Embryonic facial prominence (tissue), 1 donor: ENCODE data around the gene MPP1.
A peak's percentile ranks its signal among the peaks of the same experiment; 100 is the strongest.
"Not testable (repeated sequence)": the region's sequence is repeated elsewhere in the genome, so short reads cannot be mapped to it uniquely, and the experiment has no call there.

Experiments used
- DNase-seq: peaks from one replicate; pipeline ENCODE4 v3.0.0-alpha.2; 2016; ENCODE audit errors: extremely low spot score

Gene MPP1

GRCh38 chrX:154804957-154805695 is at the start of gene MPP1:
Gene MPP1 (minus strand): TSS chrX:154805485. CDS start chrX:154805373, 112 bp downstream.
- peak; percentile 7 for DNase-seq

GRCh38 chrX:154850957-154851611 is 45.8 kb upstream of the MPP1 start:
- DNase-seq = no peak

GRCh38 chrX:154840856-154841255 is 35.6 kb upstream of the MPP1 start:
- DNase-seq = peak; percentile 7

GRCh38 chrX:154836163-154836562 is 30.9 kb upstream of the MPP1 start:
- no peak for DNase-seq

- DNase-seq = no peak
These were observed 29.3 kb upstream of the MPP1 start, which contains the start of gene SMIM9 for GRCh38 chrX:154834562-154834961. Gene SMIM9 (minus strand): TSS chrX:154834662. CDS start chrX:154830856, 3,806 bp downstream.

- DNase-seq = no peak
These were observed 28.5 kb upstream of the MPP1 start for GRCh38 chrX:154833746-154834274.

GRCh38 chrX:154829926-154830442 is 24.7 kb upstream of the MPP1 start:
- no peak for DNase-seq

- no peak for DNase-seq
These were observed 23.8 kb upstream of the MPP1 start for GRCh38 chrX:154829134-154829533.

- no peak for DNase-seq
These were observed 22.7 kb upstream of the MPP1 start for GRCh38 chrX:154828016-154828408.

GRCh38 chrX:154827194-154828015 is 22.1 kb upstream of the MPP1 start:
- DNase-seq = no peak

- not testable (repeated sequence) for DNase-seq
These were observed 20.3 kb upstream of the MPP1 start for GRCh38 chrX:154825586-154825985.

GRCh38 chrX:154824638-154825037 is 19.4 kb upstream of the MPP1 start:
- DNase-seq = no peak

GRCh38 chrX:154822029-154822428 is 16.7 kb upstream of the MPP1 start:
- DNase-seq = no peak

- no peak for DNase-seq
These were observed 16.2 kb upstream of the MPP1 start for GRCh38 chrX:154821523-154821922.

- DNase-seq = no peak
These were observed 14.6 kb upstream of the MPP1 start for GRCh38 chrX:154819771-154820341.

- DNase-seq = no peak
These were observed 13.9 kb upstream of the MPP1 start for GRCh38 chrX:154818916-154819770.

GRCh38 chrX:154817048-154817618 is 11.8 kb upstream of the MPP1 start:
- not testable (repeated sequence) for DNase-seq

GRCh38 chrX:154816326-154816898 is 11.1 kb upstream of the MPP1 start:
- not testable (repeated sequence) for DNase-seq

- no peak for DNase-seq
These were observed 10.1 kb upstream of the MPP1 start for GRCh38 chrX:154815274-154815818.
